MM.1S (cell line): ENCODE measurements around the gene MROH2A.

Source experiments
- CTCF ChIP-seq: fragments of 300-600 bp; sonication (generic); IDR thresholded peaks from 2 replicates; pipeline ENCODE4 v1.5.1; 2016; ENCODE audit warnings: antibody characterized with exemption, low read length, mixed read lengths
- EZH2 ChIP-seq: fragments of 300-600 bp; sonication (generic); optimal IDR thresholded peaks from 2 replicates; pipeline ENCODE3; 2017; ENCODE audit warnings: low read depth, mild to moderate bottlenecking, antibody characterized with exemption, low read length, mixed read lengths
- EZH2phosphoT487 ChIP-seq: fragments of 300-600 bp; sonication (generic); IDR thresholded peaks from 2 replicates; pipeline ENCODE4 v1.6.1; 2018; ENCODE audit warnings: antibody characterized with exemption, low read length

DNA sequence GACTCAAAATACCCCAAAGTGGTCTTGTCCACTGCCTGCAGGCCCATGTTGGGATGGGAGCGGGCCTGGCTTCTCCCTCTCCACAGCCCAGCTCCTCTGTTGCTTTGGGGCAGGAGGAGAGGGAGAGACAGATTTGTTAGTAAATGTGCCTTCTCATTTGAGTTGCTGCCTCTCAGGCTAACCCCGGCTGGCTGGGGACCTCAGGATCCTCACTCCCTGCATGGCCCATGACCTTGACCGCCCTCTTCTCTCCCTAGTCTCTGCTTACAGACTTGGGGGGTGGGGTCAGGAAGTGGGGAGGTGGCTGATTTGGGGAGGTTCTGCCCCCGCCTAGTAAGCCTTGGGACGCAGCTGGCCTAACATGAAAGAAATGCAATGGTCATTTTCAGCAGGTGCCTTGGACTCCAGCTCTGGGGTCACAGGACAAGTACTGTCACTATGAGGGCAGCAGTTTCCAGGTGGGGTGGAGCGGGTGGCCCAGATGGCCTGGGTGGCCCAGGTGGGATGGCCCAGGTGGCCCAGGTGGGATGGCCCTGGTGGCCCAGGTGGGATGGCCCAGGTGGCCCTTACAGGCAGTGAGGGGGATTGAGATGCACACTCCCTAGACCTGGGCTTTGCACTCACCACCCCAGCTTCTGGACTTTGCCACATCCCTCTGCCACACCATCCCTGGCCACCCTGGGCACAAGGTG, 52.1 kb downstream of the MROH2A start:
- TF ChIP-seq CTCF: no peak
- no peak for TF ChIP-seq EZH2
- no peak for TF ChIP-seq EZH2phosphoT487
